ENCODE measurements around the gene L3MBTL4. TPM values are rescaled to one million over a fixed set of nuclear protein-coding genes. Genes with fewer than 3 reads are reported as not detected.
A peak's percentile ranks its signal among the peaks of the same experiment; 100 is the strongest.

Gene L3MBTL4
- total and polyA plus RNA-seq, 4 donors: 3.9 to 11.5 (median 6.5) TPM

GRCh38 chr18:5966514-5966913 lies 448.2 kb downstream of the L3MBTL4 start:
- H3K27me3 ChIP-seq (ENCODE audit: control insufficient read depth, insufficient read depth, low read length): no peaks in the 10 kb centered on the region
- H3K4me3 ChIP-seq (ENCODE audit: low read depth, low read length): no peak overlapping the region
- DNase-seq (ENCODE audit: low read depth in 4 of 6, low spot score in 6 of 6): no peak
- H3K9me3 ChIP-seq (ENCODE audit: control insufficient read depth, insufficient read depth, low read length): no peaks in the 10 kb centered on the region
- H3K27ac ChIP-seq (ENCODE audit: low read depth, low read length): no peak overlapping the region
- peaks cover 3% of the 10 kb centered on the region for H3K36me3 ChIP-seq (ENCODE audit: control insufficient read depth, insufficient read depth, low read length)
- WGBS (ENCODE audit: insufficient coverage): 95% methylated on average over 3 of the region's 4 CpGs
- H3K4me1 ChIP-seq (ENCODE audit: control insufficient read depth, insufficient read depth, low read length): peaks cover 35% of the 10 kb centered on the region

DNA sequence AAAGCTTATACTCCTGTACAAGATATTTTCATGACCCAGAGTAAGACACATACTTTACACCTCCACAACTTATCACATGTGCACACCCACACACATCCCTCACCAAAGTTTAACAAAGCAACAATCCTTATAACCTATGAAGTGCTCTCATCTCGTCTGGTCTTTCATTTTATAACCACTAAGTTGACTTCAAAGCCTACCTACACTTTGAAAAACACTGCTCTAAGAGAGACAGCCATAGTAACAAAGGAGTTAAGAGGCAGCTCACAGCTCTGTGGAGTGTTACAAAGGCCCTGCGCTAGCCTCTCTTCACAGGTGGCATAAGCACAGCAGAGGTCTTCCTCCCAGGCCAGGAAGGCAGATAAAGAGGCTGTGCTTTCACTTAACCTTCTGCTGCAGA lies 449.7 kb downstream of the L3MBTL4 start:
- Histone ChIP-seq H3K4me3 (ENCODE audit: low read depth, low read length) (no peak overlapping the region), H3K27me3 (ENCODE audit: control insufficient read depth, insufficient read depth, low read length) (no peaks in the 10 kb centered on the region), H3K4me1 (ENCODE audit: control insufficient read depth, insufficient read depth, low read length) (peaks cover 33% of the 10 kb centered on the region), H3K36me3 (ENCODE audit: control insufficient read depth, insufficient read depth, low read length) (peaks cover 3% of the 10 kb centered on the region), H3K9me3 (ENCODE audit: control insufficient read depth, insufficient read depth, low read length) (no peaks in the 10 kb centered on the region), H3K27ac (ENCODE audit: low read depth, low read length) (no peak overlapping the region)
- 71% methylated on average over 2 of the region's 2 CpGs for WGBS (ENCODE audit: insufficient coverage)
- DNase-seq (ENCODE audit: low read depth in 4 of 6, low spot score in 6 of 6): no peak

DNA sequence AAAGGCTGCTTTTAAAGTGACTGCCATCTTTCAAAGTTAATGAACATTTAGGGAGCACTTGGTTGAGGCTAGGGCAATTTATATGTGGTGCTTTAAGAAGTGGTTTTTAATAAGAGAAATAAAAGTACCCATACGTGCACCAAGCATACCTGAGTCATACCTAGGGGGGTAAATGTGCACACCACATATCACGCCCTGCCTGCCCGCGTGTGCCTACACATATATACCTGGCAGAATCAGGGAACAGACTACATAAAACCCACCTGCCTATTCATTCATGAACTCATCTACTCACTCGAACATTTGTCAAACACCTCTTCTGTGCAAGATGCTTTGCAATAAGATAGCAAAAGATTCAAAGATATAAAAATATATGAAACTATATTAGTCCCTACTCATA lies 450.1 kb downstream of the L3MBTL4 start:
- 42% methylated on average over 2 of the region's 5 CpGs for WGBS (ENCODE audit: insufficient coverage)
- Histone ChIP-seq H3K4me3 (ENCODE audit: low read depth, low read length) (no peak overlapping the region), H3K36me3 (ENCODE audit: control insufficient read depth, insufficient read depth, low read length) (peaks cover 3% of the 10 kb centered on the region), H3K27ac (ENCODE audit: low read depth, low read length) (no peak overlapping the region), H3K27me3 (ENCODE audit: control insufficient read depth, insufficient read depth, low read length) (no peaks in the 10 kb centered on the region), H3K4me1 (ENCODE audit: control insufficient read depth, insufficient read depth, low read length) (peaks cover 29% of the 10 kb centered on the region), H3K9me3 (ENCODE audit: control insufficient read depth, insufficient read depth, low read length) (no peaks in the 10 kb centered on the region)
- no peak for DNase-seq (ENCODE audit: low read depth in 4 of 6, low spot score in 6 of 6)

DNA sequence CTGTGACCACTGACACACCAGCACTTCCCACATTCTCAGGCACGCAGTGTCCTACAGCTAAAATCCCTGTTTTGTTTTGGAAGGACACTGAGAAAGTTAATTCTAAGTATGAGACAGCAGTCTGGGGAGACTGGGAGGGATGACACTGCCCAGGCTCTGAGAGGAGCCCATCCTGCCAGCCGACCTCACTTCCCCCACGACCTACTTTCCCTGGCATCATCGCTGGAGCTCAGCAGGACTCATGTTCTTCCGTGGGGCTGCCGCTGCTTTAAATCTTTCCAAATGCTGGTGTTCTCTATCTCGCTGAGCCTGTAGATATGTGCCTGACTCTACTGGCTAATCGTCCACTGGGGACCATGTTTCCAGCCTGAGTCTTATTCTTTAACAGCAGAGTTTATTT lies 450.6 kb downstream of the L3MBTL4 start:
- WGBS (ENCODE audit: insufficient coverage): 39% methylated on average over 7 of the region's 8 CpGs
- no peak overlapping the region for H3K27ac ChIP-seq (ENCODE audit: low read depth, low read length)
- H3K36me3 ChIP-seq (ENCODE audit: control insufficient read depth, insufficient read depth, low read length): no peaks in the 10 kb centered on the region
- H3K9me3 ChIP-seq (ENCODE audit: control insufficient read depth, insufficient read depth, low read length): no peaks in the 10 kb centered on the region
- peak in 2 of 6 donors; percentile 17 to 84 for DNase-seq (ENCODE audit: low read depth in 4 of 6, low spot score in 6 of 6)
- no peaks in the 10 kb centered on the region for H3K27me3 ChIP-seq (ENCODE audit: control insufficient read depth, insufficient read depth, low read length)
- no peak overlapping the region for H3K4me3 ChIP-seq (ENCODE audit: low read depth, low read length)
- H3K4me1 ChIP-seq (ENCODE audit: control insufficient read depth, insufficient read depth, low read length): peaks cover 24% of the 10 kb centered on the region

DNA sequence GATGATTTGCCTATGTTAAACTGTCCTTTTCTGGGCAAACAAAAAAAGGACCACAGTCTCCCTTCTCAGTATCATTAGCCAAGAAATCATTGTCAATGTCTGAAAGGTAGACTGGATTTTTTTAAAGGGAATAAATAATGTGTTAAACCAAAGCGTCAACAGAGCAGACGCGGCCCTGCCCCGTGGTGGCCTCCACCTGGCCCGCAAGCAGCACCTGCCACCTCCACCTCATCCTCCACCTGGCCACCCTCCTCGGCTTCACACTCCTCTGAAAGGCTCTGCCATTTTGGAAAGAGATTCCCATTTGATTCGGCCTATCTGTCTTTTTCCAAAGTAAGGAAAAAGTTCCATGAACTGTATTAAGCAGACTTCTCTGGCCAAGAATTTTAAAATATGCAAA lies 451.4 kb downstream of the L3MBTL4 start:
- Histone ChIP-seq H3K4me3 (ENCODE audit: low read depth, low read length) (no peak overlapping the region), H3K4me1 (ENCODE audit: control insufficient read depth, insufficient read depth, low read length) (peaks cover 19% of the 10 kb centered on the region), H3K27ac (ENCODE audit: low read depth, low read length) (no peak overlapping the region), H3K9me3 (ENCODE audit: control insufficient read depth, insufficient read depth, low read length) (no peaks in the 10 kb centered on the region), H3K36me3 (ENCODE audit: control insufficient read depth, insufficient read depth, low read length) (no peaks in the 10 kb centered on the region), H3K27me3 (ENCODE audit: control insufficient read depth, insufficient read depth, low read length) (peaks cover 2% of the 10 kb centered on the region)
- no peak for DNase-seq (ENCODE audit: low read depth in 4 of 6, low spot score in 6 of 6)
- no CpG with 5 or more reads among the region's 7 CpGs for WGBS (ENCODE audit: insufficient coverage)

DNA sequence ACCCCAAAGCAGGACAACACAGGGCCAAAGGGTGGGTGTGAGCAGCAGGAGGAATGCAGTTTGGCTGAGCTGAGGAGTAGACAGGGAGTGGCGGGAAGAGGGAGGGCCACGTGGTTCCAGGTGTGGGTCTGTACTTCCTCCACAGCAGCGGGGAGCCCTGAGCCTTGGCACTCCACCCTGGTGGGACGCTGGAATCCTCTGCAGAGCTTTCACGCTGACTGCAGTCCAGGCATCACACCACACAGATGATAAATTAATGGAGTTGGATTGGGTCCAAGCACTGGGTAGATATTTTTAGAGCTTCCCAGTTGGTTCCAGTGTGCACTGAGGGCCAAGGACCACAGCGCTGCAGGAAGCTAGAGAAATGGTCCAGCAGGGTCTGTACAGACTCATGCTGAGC lies 452.3 kb downstream of the L3MBTL4 start:
- Histone ChIP-seq H3K4me3 (ENCODE audit: low read depth, low read length) (no peak overlapping the region), H3K36me3 (ENCODE audit: control insufficient read depth, insufficient read depth, low read length) (no peaks in the 10 kb centered on the region), H3K27me3 (ENCODE audit: control insufficient read depth, insufficient read depth, low read length) (peaks cover 2% of the 10 kb centered on the region), H3K9me3 (ENCODE audit: control insufficient read depth, insufficient read depth, low read length) (no peaks in the 10 kb centered on the region), H3K27ac (ENCODE audit: low read depth, low read length) (no peak overlapping the region), H3K4me1 (ENCODE audit: control insufficient read depth, insufficient read depth, low read length) (peaks cover 19% of the 10 kb centered on the region)
- DNase-seq (ENCODE audit: low read depth in 4 of 6, low spot score in 6 of 6): no peak
- WGBS (ENCODE audit: insufficient coverage): 56% methylated on average over 5 of the region's 6 CpGs

GRCh38 chr18:5961828-5962150 lies 452.9 kb downstream of the L3MBTL4 start:
- H3K36me3 ChIP-seq (ENCODE audit: control insufficient read depth, insufficient read depth, low read length): no peaks in the 10 kb centered on the region
- no peaks in the 10 kb centered on the region for H3K9me3 ChIP-seq (ENCODE audit: control insufficient read depth, insufficient read depth, low read length)
- no peak overlapping the region for H3K27ac ChIP-seq (ENCODE audit: low read depth, low read length)
- peaks cover 2% of the 10 kb centered on the region for H3K27me3 ChIP-seq (ENCODE audit: control insufficient read depth, insufficient read depth, low read length)
- H3K4me3 ChIP-seq (ENCODE audit: low read depth, low read length): no peak overlapping the region
- peaks cover 19% of the 10 kb centered on the region for H3K4me1 ChIP-seq (ENCODE audit: control insufficient read depth, insufficient read depth, low read length)
- no peak for DNase-seq (ENCODE audit: low read depth in 4 of 6, low spot score in 6 of 6)
- WGBS (ENCODE audit: insufficient coverage): 93% methylated on average over 2 of the region's 3 CpGs

- DNase-seq (ENCODE audit: low read depth in 4 of 6, low spot score in 6 of 6): no peak
- Histone ChIP-seq H3K36me3 (ENCODE audit: control insufficient read depth, insufficient read depth, low read length) (no peaks in the 10 kb centered on the region), H3K4me3 (ENCODE audit: low read depth, low read length) (no peak overlapping the region), H3K4me1 (ENCODE audit: control insufficient read depth, insufficient read depth, low read length) (peaks cover 19% of the 10 kb centered on the region), H3K27ac (ENCODE audit: low read depth, low read length) (no peak overlapping the region), H3K27me3 (ENCODE audit: control insufficient read depth, insufficient read depth, low read length) (peaks cover 2% of the 10 kb centered on the region), H3K9me3 (ENCODE audit: control insufficient read depth, insufficient read depth, low read length) (no peaks in the 10 kb centered on the region)
- 61% methylated on average over 10 of the region's 10 CpGs for WGBS (ENCODE audit: insufficient coverage)
Measured at GRCh38 chr18:5961097-5961827, 453.4 kb downstream of the L3MBTL4 start.

- no peak for DNase-seq (ENCODE audit: low read depth in 4 of 6, low spot score in 6 of 6)
- Histone ChIP-seq H3K27me3 (ENCODE audit: control insufficient read depth, insufficient read depth, low read length) (peaks cover 2% of the 10 kb centered on the region), H3K4me1 (ENCODE audit: control insufficient read depth, insufficient read depth, low read length) (peaks cover 10% of the 10 kb centered on the region), H3K9me3 (ENCODE audit: control insufficient read depth, insufficient read depth, low read length) (no peaks in the 10 kb centered on the region), H3K36me3 (ENCODE audit: control insufficient read depth, insufficient read depth, low read length) (no peaks in the 10 kb centered on the region), H3K4me3 (ENCODE audit: low read depth, low read length) (no peak overlapping the region), H3K27ac (ENCODE audit: low read depth, low read length) (no peak overlapping the region)
- 90% methylated on average over 5 of the region's 6 CpGs for WGBS (ENCODE audit: insufficient coverage)
Measured at GRCh38 chr18:5958822-5959221, 455.9 kb downstream of the L3MBTL4 start.

- no peak overlapping the region for H3K4me3 ChIP-seq (ENCODE audit: low read depth, low read length)
- no peaks in the 10 kb centered on the region for H3K36me3 ChIP-seq (ENCODE audit: control insufficient read depth, insufficient read depth, low read length)
- no peak for DNase-seq (ENCODE audit: low read depth in 4 of 6, low spot score in 6 of 6)
- H3K4me1 ChIP-seq (ENCODE audit: control insufficient read depth, insufficient read depth, low read length): no peaks in the 10 kb centered on the region
- H3K27me3 ChIP-seq (ENCODE audit: control insufficient read depth, insufficient read depth, low read length): peaks cover 2% of the 10 kb centered on the region
- no peak overlapping the region for H3K27ac ChIP-seq (ENCODE audit: low read depth, low read length)
- H3K9me3 ChIP-seq (ENCODE audit: control insufficient read depth, insufficient read depth, low read length): no peaks in the 10 kb centered on the region
- WGBS (ENCODE audit: insufficient coverage): 40% methylated on average over 3 of the region's 5 CpGs
Measured at GRCh38 chr18:5955861-5956260, 458.9 kb downstream of the L3MBTL4 start.

Measured in spinal cord (tissue), 10 donors.